KOPT-K1 (cell line): ENCODE measurements around the gene CENPT.

Experiments used
- H3K27ac ChIP-seq: fragments of 200-600 bp; sonication (generic); 2 replicates; pipeline ENCODE4 v1.5.1; 2016; ENCODE audit warnings: antibody characterized with exemption, mild to moderate bottlenecking, low read depth, low read length; ENCODE audit not compliant: poor library complexity, severe bottlenecking
- H3K36me3 ChIP-seq: fragments of 200-600 bp; sonication (generic); 2 replicates; pipeline ENCODE4 v1.5.1; 2017; ENCODE audit warnings: antibody characterized with exemption, mild to moderate bottlenecking, low read length, moderate library complexity; ENCODE audit not compliant: insufficient read depth
- H3K9me3 ChIP-seq: fragments of 200-600 bp; sonication (generic); 2 replicates; pipeline ENCODE4 v1.5.1; 2017; ENCODE audit warnings: antibody characterized with exemption, low read length, mild to moderate bottlenecking; ENCODE audit not compliant: insufficient read depth, poor library complexity, severe bottlenecking

Gene CENPT

DNA sequence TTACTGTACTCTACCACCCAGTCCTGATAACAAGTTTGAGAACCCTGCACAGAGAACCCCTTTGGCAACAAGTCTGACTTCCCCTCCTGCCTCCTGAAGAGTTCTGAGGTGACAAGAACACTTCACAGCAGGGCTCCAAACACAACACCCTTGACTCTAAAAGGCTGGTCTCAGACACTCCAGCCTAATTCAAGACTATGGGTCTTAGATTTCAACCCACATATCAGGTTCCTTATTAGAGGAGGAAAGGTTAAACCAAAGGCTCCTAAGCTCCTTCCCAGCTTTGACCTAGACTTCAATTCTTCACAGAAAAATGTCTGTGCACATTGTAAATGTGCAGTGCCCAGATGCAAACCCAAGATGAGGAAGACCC, 64.2 kb downstream of the CENPT start:
- no peaks in the 10 kb centered on the region for H3K9me3 ChIP-seq
- H3K27ac ChIP-seq: no peak overlapping the region
- H3K36me3 ChIP-seq: no peaks in the 10 kb centered on the region

DNA sequence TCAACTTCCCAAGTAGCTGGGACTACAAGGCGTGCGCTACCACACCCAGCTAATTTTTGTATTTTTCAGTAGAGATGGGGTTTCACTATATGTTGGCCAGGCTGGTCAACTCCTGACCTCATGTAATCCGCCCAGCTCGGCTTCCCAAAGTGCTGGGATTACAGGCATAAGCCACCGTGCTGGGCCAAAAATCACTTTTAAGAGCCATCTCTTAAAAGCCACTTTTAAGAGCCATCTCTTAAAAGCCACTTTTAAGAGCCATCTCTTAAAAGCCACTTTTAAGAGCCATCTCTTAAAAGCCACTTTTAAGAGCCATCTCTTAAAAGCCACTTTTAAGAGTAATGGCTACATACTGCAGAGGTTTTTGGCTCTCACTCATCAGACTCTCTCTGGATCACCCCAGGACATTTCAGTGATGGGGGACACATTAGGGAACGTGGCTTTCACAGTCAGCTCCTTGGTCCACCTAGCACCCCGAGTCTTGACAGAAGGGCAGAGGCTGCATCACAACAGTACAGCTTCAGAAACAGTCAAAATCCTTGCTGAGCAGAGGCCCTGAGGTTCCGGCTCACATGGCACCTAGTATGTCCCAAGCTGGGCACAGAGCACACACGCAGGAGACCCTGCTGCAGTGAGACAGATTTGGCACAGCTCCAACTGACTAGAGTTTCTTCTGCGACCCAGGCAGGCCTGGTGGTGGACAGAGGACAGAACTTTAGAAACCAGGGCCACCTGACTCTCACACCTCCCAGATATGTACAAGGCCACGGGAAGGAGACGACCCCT, 64.7 kb downstream of the CENPT start:
- no peaks in the 10 kb centered on the region for H3K36me3 ChIP-seq
- H3K27ac ChIP-seq: no peak overlapping the region
- no peaks in the 10 kb centered on the region for H3K9me3 ChIP-seq

DNA sequence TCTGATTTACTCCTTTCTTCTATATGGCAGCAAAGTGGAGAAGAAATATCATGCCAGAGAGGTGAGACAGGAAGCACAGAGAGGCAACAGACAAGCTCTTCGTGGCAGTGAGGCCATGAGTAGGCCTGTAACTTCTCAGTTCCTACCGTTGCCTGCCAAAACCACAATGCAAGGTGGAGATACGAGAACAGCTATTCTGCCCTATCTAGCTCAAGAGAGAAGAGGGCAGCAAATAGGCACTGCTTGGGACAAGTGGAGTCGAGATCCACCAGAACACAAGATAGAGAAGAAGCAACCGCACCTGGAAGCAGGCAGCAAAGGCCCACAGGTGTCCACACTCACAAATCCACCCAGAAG, 66.0 kb downstream of the CENPT start:
- Histone ChIP-seq H3K27ac (peak overlapping the region; percentile 68), H3K9me3 (no peaks in the 10 kb centered on the region), H3K36me3 (no peaks in the 10 kb centered on the region)

DNA sequence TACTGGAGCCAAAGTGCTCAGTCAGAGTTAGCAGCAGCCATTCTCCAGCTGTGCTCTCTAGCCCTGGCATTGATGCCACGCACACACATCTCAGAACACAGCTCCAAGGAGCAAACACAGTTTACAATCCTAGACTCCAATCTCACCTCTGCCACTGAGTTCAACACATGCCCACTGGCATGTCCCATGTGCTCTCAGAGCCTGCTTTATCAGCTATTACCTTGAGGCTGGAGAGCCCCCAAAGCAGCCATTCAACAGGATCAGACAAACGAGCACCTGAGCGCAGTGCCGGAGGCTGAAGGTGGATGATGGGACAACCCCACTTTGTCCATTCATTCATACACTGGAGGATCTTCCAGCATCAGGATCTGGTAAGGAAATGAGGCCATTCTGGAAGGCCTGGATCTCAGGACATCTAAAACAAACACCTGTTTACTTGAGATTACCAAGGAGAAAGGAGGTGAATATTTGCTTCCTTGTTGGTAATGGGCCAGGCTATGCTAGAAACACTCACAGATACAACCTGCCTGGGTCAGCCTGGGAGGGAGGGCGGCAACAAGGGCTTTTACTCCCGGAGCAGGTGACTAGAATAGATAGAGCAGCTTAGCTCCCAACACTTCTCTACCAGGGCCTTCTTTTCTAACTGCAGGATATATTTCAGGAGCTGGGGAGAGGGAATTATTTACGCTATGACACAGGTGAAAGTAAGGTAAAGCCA, 66.5 kb downstream of the CENPT start:
- Histone ChIP-seq H3K36me3 (no peaks in the 10 kb centered on the region), H3K9me3 (no peaks in the 10 kb centered on the region), H3K27ac (peak overlapping the region; percentile 68)

DNA sequence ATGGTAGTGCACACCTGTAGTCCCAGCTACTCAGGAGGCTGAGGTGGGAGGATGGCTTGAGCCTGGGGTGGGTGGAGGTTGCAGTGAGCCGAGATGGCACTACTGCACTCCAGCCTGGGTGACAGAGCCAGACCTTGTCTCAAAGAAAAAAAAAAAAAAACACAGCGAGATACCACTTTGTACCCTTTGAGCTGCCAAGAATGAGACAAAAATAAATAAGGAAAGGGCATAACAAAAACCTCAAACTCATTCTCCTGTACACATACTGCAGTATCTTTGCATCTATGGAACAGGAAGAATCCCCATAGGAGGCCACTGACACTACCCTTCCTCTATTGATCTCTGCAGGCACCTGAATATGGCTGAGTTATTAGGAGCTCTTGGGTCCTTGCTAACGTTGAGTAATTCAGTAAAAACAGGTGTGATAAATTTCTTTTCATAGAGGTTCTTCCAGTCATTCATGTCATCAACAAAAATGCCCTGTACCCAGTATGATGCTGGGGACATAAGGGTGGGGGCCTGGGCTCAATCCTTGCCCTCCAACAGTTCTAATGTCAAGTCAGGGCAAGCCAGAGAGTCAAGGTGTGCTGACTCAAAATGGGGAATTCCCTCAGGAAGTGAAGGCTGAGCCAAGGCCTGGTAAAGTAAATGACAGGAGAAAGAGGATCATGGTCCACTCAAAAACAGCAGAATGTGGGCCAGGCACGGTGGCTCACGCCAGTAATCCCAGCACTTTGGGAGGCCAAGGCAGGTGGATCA, 68.1 kb downstream of the CENPT start:
- H3K9me3 ChIP-seq: no peaks in the 10 kb centered on the region
- peaks cover 3% of the 10 kb centered on the region; the same call in 1 of the 2 replicates for H3K36me3 ChIP-seq
- no peak overlapping the region for H3K27ac ChIP-seq
